H9 (cell line): ENCODE data around the gene HMOX1. TPM values are rescaled to one million over a fixed set of nuclear protein-coding genes. Genes with fewer than 3 reads are reported as not detected.

ENCODE experiments used
- DNase-seq: peaks from one replicate; pipeline ENCODE4 v3.0.0-alpha.2; 2017
- H2AFZ ChIP-seq: one replicate; pipeline ENCODE4 v1.6.1; 2013; ENCODE audit warnings: mild to moderate bottlenecking, low read length, control low read depth, moderate library complexity
- H2AK5ac ChIP-seq: 2 replicates; pipeline ENCODE4 v1.6.1; 2013; ENCODE audit warnings: low read length, control low read depth, mixed read lengths; ENCODE audit not compliant: insufficient read length
- H2BK120ac ChIP-seq: one replicate; pipeline ENCODE4 v1.6.1; 2013; ENCODE audit warnings: low read depth, mild to moderate bottlenecking, low read length, control low read depth, inconsistent platforms; ENCODE audit not compliant: poor library complexity, severe bottlenecking
- H2BK12ac ChIP-seq: 2 replicates; pipeline ENCODE4 v1.6.1; 2013; ENCODE audit warnings: low read length, control low read depth, mixed read lengths, low read depth; ENCODE audit not compliant: insufficient read length
- H2BK15ac ChIP-seq: 2 replicates; pipeline ENCODE4 v1.6.1; 2013; ENCODE audit warnings: low read depth, low read length, control low read depth
- H2BK20ac ChIP-seq: one replicate; pipeline ENCODE4 v1.6.1; 2013; ENCODE audit warnings: low read depth, mild to moderate bottlenecking, low read length, control low read depth, inconsistent platforms; ENCODE audit not compliant: poor library complexity, severe bottlenecking
- H2BK5ac ChIP-seq: 2 replicates; pipeline ENCODE4 v1.6.1; 2013; ENCODE audit warnings: low read length, control low read depth, mixed read lengths; ENCODE audit not compliant: insufficient read length
- H3K14ac ChIP-seq: 2 replicates; pipeline ENCODE4 v1.6.1; 2013; ENCODE audit warnings: low read length, control low read depth; ENCODE audit not compliant: insufficient read depth
- H3K18ac ChIP-seq: 2 replicates; pipeline ENCODE4 v1.6.1; 2013; ENCODE audit warnings: low read depth, mild to moderate bottlenecking, mixed read lengths, low read length, control low read depth; ENCODE audit not compliant: insufficient read length
- H3K23ac ChIP-seq: 2 replicates; pipeline ENCODE4 v1.6.1; 2013; ENCODE audit warnings: low read length, control low read depth, mixed read lengths, low read depth; ENCODE audit not compliant: insufficient read length
- H3K23me2 ChIP-seq: 2 replicates; pipeline ENCODE4 v1.6.1; 2013; ENCODE audit warnings: low read depth, mild to moderate bottlenecking, mixed read lengths, low read length, control low read depth; ENCODE audit not compliant: insufficient read length, poor library complexity, severe bottlenecking
- H3K27ac ChIP-seq: 2 replicates; pipeline ENCODE4 v1.5.1; 2013; ENCODE audit warnings: low read length, control low read depth, mixed read lengths, low read depth; ENCODE audit not compliant: insufficient read length
- H3K27me3 ChIP-seq: 2 replicates; pipeline ENCODE4 v1.6.1; 2013; ENCODE audit warnings: low read length, control low read depth, inconsistent platforms; ENCODE audit not compliant: insufficient read depth
- H3K4ac ChIP-seq: 2 replicates; pipeline ENCODE4 v1.6.1; 2013; ENCODE audit warnings: low read depth, mild to moderate bottlenecking, control low read depth, inconsistent platforms, low read length, moderate library complexity
- H3K4me1 ChIP-seq: 2 replicates; pipeline ENCODE4 v1.6.1; 2013; ENCODE audit warnings: low read length, control low read depth, inconsistent platforms; ENCODE audit not compliant: insufficient read depth
- H3K4me2 ChIP-seq: 2 replicates; pipeline ENCODE4 v1.6.1; 2013; ENCODE audit warnings: low read length, control low read depth, mixed read lengths; ENCODE audit not compliant: insufficient read length, insufficient read depth
- H3K56ac ChIP-seq: 2 replicates; pipeline ENCODE4 v1.6.1; 2013; ENCODE audit warnings: low read depth, mild to moderate bottlenecking, mixed read lengths, low read length, control low read depth; ENCODE audit not compliant: insufficient read length
- H3K79me1 ChIP-seq: 2 replicates; pipeline ENCODE4 v1.6.1; 2013; ENCODE audit warnings: low read depth, mild to moderate bottlenecking, moderate library complexity, low read length, control low read depth, inconsistent platforms; ENCODE audit not compliant: insufficient read depth, poor library complexity, severe bottlenecking
- H3K79me2 ChIP-seq: 2 replicates; pipeline ENCODE4 v1.6.1; 2013; ENCODE audit warnings: low read length, control low read depth, inconsistent platforms; ENCODE audit not compliant: insufficient read depth
- H3K9ac ChIP-seq: 2 replicates; pipeline ENCODE4 v1.6.1; 2013; ENCODE audit warnings: low read length, control low read depth, mixed read lengths; ENCODE audit not compliant: insufficient read length; ENCODE audit errors: extremely low read depth
- H3K9me3 ChIP-seq: one replicate; pipeline ENCODE4 v1.6.1; 2013; ENCODE audit warnings: low read depth, low read length, inconsistent platforms; ENCODE audit not compliant: control insufficient read depth
- H3T11ph ChIP-seq: one replicate; pipeline ENCODE4 v1.6.1; 2013; ENCODE audit warnings: mild to moderate bottlenecking, low read length, control low read depth, inconsistent platforms
- H4K20me1 ChIP-seq: one replicate; pipeline ENCODE4 v1.6.1; 2013; ENCODE audit not compliant: control insufficient read depth, insufficient read length, insufficient read depth
- H4K5ac ChIP-seq: 2 replicates; pipeline ENCODE4 v1.6.1; 2013; ENCODE audit warnings: low read depth, mild to moderate bottlenecking, mixed read lengths, low read length, control low read depth; ENCODE audit not compliant: insufficient read length
- H4K8ac ChIP-seq: replicated peaks from 2 replicates; pipeline ENCODE4 v1.6.1; 2013; ENCODE audit warnings: low read length, control low read depth, mixed read lengths, low read depth; ENCODE audit not compliant: insufficient read length
- H4K91ac ChIP-seq: 2 replicates; pipeline ENCODE4 v1.6.1; 2013; ENCODE audit warnings: low read depth, mild to moderate bottlenecking, moderate library complexity, mixed read lengths, low read length, control low read depth; ENCODE audit not compliant: insufficient read length
- H3K27ac Mint-ChIP-seq, 3 experiments: 2 replicates in 2 of 3; 3 replicates in 1 of 3; pipeline ENCODE4 v1.8.0; 2020 to 2021; ENCODE audit warnings: mixed read lengths in 3 of 3, mild to moderate bottlenecking in 1 of 3, moderate library complexity in 1 of 3
- H3K27me3 Mint-ChIP-seq: 2 replicates; pipeline ENCODE4 v1.8.0; 2021; ENCODE audit warnings: low read depth, mild to moderate bottlenecking, moderate library complexity, mixed read lengths
- H3K36me3 Mint-ChIP-seq, 3 experiments: 2 replicates in 2 of 3; 3 replicates in 1 of 3; pipeline ENCODE4 v1.8.0; 2020 to 2021; ENCODE audit warnings: low read depth in 3 of 3, mixed read lengths in 3 of 3; ENCODE audit not compliant: insufficient read depth in 1 of 3
- H3K4me1 Mint-ChIP-seq, 2 experiments: 2 replicates each; pipeline ENCODE4 v1.8.0; 2020; ENCODE audit warnings: mixed read lengths in 2 of 2
- H3K4me3 Mint-ChIP-seq, 2 experiments: 2 replicates in 1 of 2; 3 replicates in 1 of 2; pipeline ENCODE4 v1.8.0; 2020 to 2021; ENCODE audit warnings: mild to moderate bottlenecking in 2 of 2, mixed read lengths in 2 of 2, moderate library complexity in 1 of 2
- H3K9me3 Mint-ChIP-seq, 2 experiments: 2 replicates in 1 of 2; 3 replicates in 1 of 2; pipeline ENCODE4 v1.8.0; 2020; ENCODE audit warnings: mild to moderate bottlenecking in 2 of 2, mixed read lengths in 2 of 2, moderate library complexity in 1 of 2
- CTCF ChIP-seq: fragments of 200-600 bp; sonication (generic); conservative IDR thresholded peaks from 3 replicates; pipeline ENCODE4 v1.8.0; 2021; ENCODE audit warnings: antibody characterized with exemption, mild to moderate bottlenecking
- WGBS: extraction: QIAGEN DNeasy Blood & Tissue Kit; methylation state at CpG from one replicate; pipeline ENCODE4 v1.1.7; 2013; ENCODE audit warnings: missing lambda C conversion rate, low lambda C conversion rate, mixed read lengths; ENCODE audit not compliant: insufficient read length; ENCODE audit errors: extremely low coverage; 5-methylcytosine and 5-hydroxymethylcytosine counted together
- total RNA-seq: library from RNA; stranded (reverse); gene quantifications from 2 replicates; pipeline ENCODE4 v1.2.1, GENCODE V29; 2021

The HMOX1 gene
- total RNA-seq, 1 experiment from 2014 or later = 22.7 TPM

- no peaks in the 10 kb centered on the region for H4K20me1 ChIP-seq
- H2BK15ac ChIP-seq = no peak overlapping the region
- H3K27me3 ChIP-seq = no peaks in the 10 kb centered on the region
- peaks cover 8% of the 10 kb centered on the region; the same call in 1 of the 2 replicates for H3K79me2 ChIP-seq
- peaks cover 13% of the 10 kb centered on the region for H3K23me2 ChIP-seq
- no peak overlapping the region for H3K4me2 ChIP-seq
- no peak overlapping the region for H4K91ac ChIP-seq
- H3K27ac Mint-ChIP-seq = peak overlapping the region in 1 of 3 experiments; percentile 62; a peak in 1 of 7 replicates
- no peak overlapping the region for H3K4ac ChIP-seq
- no peak overlapping the region for H3K27ac ChIP-seq
- no peaks in the 10 kb centered on the region; the same call in 1 of the 2 replicates for H3K4me1 ChIP-seq
- no peak overlapping the region for H2AK5ac ChIP-seq
- no peak overlapping the region for H3K14ac ChIP-seq
- no CpG with 5 or more reads among the region's 7 CpGs for WGBS
- H3K9me3 ChIP-seq = no peaks in the 10 kb centered on the region
- H3K9me3 Mint-ChIP-seq = no peaks in the 10 kb centered on the region; a peak in 1 of 5 replicates
- H3K27me3 Mint-ChIP-seq = no peaks in the 10 kb centered on the region
- no peak overlapping the region for H3K18ac ChIP-seq
- H3K9ac ChIP-seq = no peak overlapping the region
- H2BK12ac ChIP-seq = no peak overlapping the region
- no peak overlapping the region for H2BK120ac ChIP-seq
- H4K8ac ChIP-seq = no peak overlapping the region
- H4K5ac ChIP-seq = no peak overlapping the region
- H3T11ph ChIP-seq = no peak overlapping the region
- no peak for TF ChIP-seq CTCF
- H3K79me1 ChIP-seq = peaks cover 11% of the 10 kb centered on the region
- H3K56ac ChIP-seq = no peak overlapping the region
- no peak for DNase-seq
- peaks cover 58 to 80% (median 73%) of the 10 kb centered on the region in 3 experiments for H3K36me3 Mint-ChIP-seq
- no peak overlapping the region for H3K4me3 Mint-ChIP-seq
- no peak overlapping the region for H2BK20ac ChIP-seq
- H3K4me1 Mint-ChIP-seq = peaks cover 34 to 39% of the 10 kb centered on the region in 2 experiments
- no peak overlapping the region for H2BK5ac ChIP-seq
- H2AFZ ChIP-seq = no peak overlapping the region
- no peak overlapping the region for H3K23ac ChIP-seq
These were observed 22.5 kb downstream of the HMOX1 start for GRCh38 chr22:35403356-35403755.
